HG03135 (cell line): Measurements from ENCODE around the gene EFNA5.

Experiments
- ATAC-seq: cut with Tn5 transposase; IDR thresholded peaks from one replicate; pipeline ENCODE4 v1.9.1; 2021; ENCODE audit warnings: mild to moderate bottlenecking, moderate library complexity; ENCODE audit not compliant: unreplicated experiment

The EFNA5 gene

GRCh38 chr5:107572715-107573368, 97.9 kb downstream of the EFNA5 start:
- ATAC-seq, result no peak

GRCh38 chr5:107571621-107572536, 98.9 kb downstream of the EFNA5 start:
- ATAC-seq, result peak; percentile 49

DNA sequence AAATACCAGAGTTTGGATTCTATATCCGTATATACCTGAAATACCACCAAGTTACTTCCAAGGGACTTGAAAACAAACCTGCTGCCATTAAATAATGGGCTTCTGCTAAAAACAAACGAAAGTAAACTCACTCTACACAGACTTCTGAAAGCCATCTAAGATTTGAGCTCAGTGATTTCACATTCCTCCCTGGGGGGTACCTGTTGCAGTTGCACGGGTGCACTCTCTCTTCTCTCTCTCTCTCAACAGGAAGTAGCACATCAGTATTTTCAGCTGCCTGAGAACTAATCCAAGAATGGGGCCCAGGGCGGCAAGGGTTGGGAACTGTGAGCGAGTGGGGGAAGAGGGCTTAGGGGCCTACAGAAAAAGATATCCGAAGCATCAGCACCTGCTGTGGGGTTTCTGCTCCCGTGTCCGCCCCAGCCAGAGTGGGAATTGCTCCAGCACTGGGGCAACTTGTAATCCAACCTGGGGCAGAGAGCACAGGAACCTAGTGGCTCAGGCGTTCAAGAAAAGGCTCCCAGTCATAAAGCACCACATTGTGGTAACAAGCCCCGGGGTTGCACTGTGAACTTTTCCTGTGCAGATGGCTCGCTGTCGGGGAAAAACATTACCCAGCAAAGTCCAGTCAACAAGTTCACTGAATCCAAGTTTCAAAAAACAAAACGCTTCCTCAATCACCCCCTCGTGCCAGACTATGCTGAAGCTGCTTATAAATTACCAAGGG, 99.8 kb downstream of the EFNA5 start:
- peak; percentile 85 for ATAC-seq

DNA sequence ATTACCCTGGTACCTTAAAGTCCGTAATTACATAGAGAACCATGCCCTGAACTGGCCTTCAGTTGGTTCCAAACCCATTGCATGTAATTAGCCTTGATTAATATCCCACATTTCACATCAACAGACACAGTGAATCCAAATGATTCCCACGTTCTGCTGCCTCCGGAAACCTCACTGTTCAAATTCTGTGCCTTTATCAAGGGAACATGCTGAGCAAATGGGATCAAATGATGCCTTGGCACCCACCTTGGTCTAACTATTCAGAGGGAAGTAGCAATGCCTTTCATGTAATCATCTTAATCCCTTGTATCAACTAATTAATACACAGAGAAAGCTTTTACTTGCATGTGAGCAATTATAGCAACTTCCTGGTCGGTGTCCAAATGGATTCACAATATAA, 100.6 kb downstream of the EFNA5 start:
- no peak for ATAC-seq

GRCh38 chr5:107567901-107568671, 102.7 kb downstream of the EFNA5 start:
- ATAC-seq, result no peak

GRCh38 chr5:107566986-107567385, 103.8 kb downstream of the EFNA5 start:
- no peak for ATAC-seq

- ATAC-seq, result no peak
Observed at GRCh38 chr5:107565791-107566767, 104.7 kb downstream of the EFNA5 start.

- no peak for ATAC-seq
Observed at GRCh38 chr5:107564931-107565372, 105.8 kb downstream of the EFNA5 start.

- no peak for ATAC-seq
Observed at GRCh38 chr5:107563959-107564544, 106.7 kb downstream of the EFNA5 start.

- no peak for ATAC-seq
Observed at GRCh38 chr5:107560377-107560776, 110.4 kb downstream of the EFNA5 start.

DNA sequence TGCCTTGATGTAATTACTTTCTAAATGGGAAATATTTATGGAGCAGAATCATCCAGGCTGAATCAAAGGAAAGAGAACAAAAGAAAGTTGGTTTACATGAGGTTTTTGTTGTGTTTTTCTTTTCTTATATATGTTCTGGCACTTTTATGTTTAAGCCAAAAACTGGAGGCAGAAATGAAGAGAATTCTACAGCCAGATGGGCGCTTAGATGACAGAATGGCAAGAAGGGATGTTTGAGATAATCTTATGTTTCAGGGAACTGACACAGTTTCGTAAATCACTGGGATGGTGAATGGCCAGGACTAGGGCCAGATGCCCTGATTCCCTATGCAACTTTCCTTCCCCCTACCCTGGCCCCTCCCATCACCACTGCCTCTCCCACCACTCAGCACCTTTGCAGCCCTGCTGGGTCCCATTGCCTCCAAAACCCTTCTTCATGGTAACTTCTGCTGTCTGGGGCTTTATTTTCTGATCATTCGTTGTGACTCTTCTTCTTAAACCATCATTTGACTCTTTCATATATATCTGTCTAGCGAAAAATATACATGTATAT, 111.8 kb downstream of the EFNA5 start:
- no peak for ATAC-seq

DNA sequence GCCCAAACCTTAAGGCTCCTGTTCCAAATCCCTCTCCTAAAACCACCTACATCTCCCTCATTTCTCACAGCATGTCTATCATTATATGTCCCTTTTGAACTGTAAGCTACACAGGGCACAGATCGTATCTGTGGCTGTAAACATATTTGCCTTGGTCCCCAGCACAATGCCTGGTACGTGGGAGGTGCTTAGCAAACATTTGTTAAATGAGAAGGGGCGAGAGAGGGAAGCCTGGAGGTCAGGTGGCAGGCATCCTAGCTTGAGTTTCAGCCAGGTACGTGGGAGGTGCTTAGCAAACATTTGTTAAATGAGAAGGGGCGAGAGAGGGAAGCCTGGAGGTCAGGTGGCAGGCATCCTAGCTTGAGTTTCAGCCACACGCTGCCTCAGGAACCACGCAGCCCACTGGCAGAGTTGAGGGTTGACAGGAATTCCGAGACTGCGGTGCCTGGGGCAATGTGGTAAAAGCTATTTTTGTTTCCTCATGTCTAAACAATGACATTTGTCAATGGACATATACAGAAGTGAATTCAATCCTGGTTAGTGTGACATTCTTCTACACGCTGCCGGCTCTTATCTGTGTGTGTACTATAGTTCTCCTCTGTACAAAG, 113.6 kb downstream of the EFNA5 start:
- ATAC-seq, result no peak

DNA sequence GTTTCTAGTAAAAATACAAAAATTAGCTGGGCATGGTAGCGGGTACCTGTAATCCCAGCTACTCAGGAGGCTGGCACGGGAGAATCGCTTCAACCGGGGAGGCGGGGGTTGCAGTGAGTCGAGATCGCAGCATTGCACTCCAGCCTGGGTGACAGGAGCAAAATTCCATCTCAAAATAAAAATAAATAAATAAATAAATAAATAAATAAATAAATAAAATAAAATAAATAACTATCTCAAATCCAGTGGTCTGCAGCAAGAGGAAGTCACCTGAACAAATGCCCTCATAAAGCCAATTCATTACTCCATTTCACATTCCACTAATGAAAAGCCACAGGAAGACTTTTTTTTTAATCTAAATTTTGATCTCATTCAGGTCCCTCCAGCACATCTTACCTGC, 114.2 kb downstream of the EFNA5 start:
- no peak for ATAC-seq

DNA sequence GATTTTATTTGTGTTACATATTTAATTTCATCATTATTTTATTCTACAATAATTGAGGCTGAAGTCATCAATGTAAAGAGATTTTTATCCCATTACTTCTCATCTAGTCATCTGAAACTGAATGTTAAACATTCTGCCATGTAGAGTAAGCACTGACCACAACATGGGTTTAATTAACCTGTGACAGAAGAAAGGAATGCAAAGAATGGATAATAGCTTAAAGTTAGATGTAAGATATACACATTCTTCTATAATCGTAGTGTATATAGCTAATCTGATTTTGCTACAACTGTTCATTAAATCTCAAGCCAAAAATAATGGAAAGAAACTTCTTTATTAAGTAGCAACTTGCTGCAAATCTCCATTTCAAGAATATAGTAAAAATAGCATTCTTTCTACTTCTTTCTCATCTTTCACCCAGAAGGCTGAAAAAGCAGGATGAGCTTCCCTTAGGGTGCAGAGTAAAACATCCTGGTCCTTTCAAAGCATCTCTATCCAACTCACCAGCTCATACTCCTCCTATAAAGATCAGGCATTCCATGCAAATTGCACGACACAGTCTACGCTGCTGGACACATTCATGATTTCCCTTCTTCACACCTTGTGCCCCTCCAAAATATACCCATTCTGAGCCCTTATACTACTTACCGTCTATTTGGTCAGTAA, 115.2 kb downstream of the EFNA5 start:
- no peak for ATAC-seq

GRCh38 chr5:107554776-107555424, 115.8 kb downstream of the EFNA5 start:
- no peak for ATAC-seq

DNA sequence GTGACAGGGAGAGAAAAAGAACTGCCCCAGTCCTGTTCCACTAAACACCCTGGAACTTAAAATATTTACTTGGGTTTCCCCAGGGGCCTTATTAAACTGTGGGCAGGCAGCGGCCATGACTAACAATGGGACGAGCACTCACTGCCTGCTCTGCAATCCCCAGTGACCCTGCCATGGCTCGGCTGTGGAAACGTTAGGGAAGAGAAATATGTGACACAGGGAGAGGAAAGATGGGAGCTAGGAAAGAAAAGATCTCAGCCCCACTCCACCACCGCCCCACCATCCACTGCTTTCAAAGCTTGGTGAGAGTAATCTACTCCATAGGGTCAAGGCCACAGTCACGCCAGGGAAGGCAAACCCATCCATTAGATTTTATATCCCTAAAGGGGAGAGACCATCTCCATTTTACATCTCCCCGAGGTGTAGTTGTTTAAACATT, 117.6 kb downstream of the EFNA5 start:
- ATAC-seq, result no peak

DNA sequence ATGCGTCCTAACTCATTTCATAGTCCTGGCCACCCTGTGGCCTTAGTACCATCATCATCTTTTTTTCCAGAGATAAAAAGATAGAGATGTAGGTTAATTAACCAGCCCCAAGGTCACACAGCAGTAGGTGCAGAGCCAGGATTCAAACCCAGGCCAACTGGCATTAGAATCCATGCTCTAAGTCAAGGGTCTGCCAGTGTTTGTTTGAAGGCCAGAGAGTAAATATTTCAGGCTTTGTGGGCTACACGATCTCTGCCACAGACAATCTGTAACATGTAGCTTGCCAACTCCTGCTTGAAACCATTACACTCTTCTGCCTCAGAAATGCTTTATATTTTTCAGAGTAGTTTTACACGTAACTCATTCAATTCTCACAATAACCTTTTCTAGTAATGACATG, 119.6 kb downstream of the EFNA5 start:
- ATAC-seq, result no peak
